ENCODE data around the gene RGL1. TPM values are rescaled to one million over a fixed set of nuclear protein-coding genes. Genes with fewer than 3 reads are reported as not detected.

RGL1 gene
- total RNA-seq, 2 experiments from 2014 or later, result 1.3 to 1.4 TPM

- no peak for ATAC-seq
- no peak for DNase-seq
- Mint-ChIP-seq H3K27me3 (ENCODE audit: low read depth) (peaks cover 5% of the 10 kb centered on the region), H3K9me3 (ENCODE audit: insufficient read depth) (no peaks in the 10 kb centered on the region), H3K4me1 (ENCODE audit: low read depth) (no peaks in the 10 kb centered on the region), H3K36me3 (ENCODE audit: low read depth) (no peaks in the 10 kb centered on the region), H3K27ac (no peak overlapping the region), H3K4me3 (no peak overlapping the region)
- CTCF ChIA-PET, result interaction anchor here (1.4 kb wide), 1 partner anchor 21 kb away, joined by 3 read pairs; no protein-coding TSS in a partner anchor
- POLR2A ChIA-PET, result no interaction called here
Measured at GRCh38 chr1:183936009-183936408, 131.1 kb downstream of the RGL1 start.

GRCh38 chr1:183936791-183937190 is 131.9 kb downstream of the RGL1 start:
- Mint-ChIP-seq H3K27me3 (ENCODE audit: low read depth) (peaks cover 5% of the 10 kb centered on the region), H3K4me3 (no peak overlapping the region), H3K9me3 (ENCODE audit: insufficient read depth) (no peaks in the 10 kb centered on the region), H3K36me3 (ENCODE audit: low read depth) (no peaks in the 10 kb centered on the region), H3K4me1 (ENCODE audit: low read depth) (no peaks in the 10 kb centered on the region), H3K27ac (no peak overlapping the region)
- ChIA-PET POLR2A (no interaction called here), CTCF (interaction anchor here (1.4 kb wide), 1 partner anchor 20 kb away, joined by 3 read pairs; no protein-coding TSS in a partner anchor)
- no peak for ATAC-seq
- no peak for DNase-seq

- H3K27ac Mint-ChIP-seq, result no peak overlapping the region
- ATAC-seq (no peak), DNase-seq (no peak)
- ChIA-PET POLR2A (no interaction called here), CTCF (no interaction called here)
- no peaks in the 10 kb centered on the region for H3K9me3 Mint-ChIP-seq (ENCODE audit: insufficient read depth)
- H3K4me3 Mint-ChIP-seq, result no peak overlapping the region
- H3K4me1 Mint-ChIP-seq (ENCODE audit: low read depth), result no peaks in the 10 kb centered on the region
- H3K27me3 Mint-ChIP-seq (ENCODE audit: low read depth), result peaks cover 5% of the 10 kb centered on the region
- H3K36me3 Mint-ChIP-seq (ENCODE audit: low read depth), result no peaks in the 10 kb centered on the region
Measured at GRCh38 chr1:183937611-183938010, 132.7 kb downstream of the RGL1 start.

- no peak overlapping the region for H3K4me3 Mint-ChIP-seq
- POLR2A ChIA-PET, result interaction anchor here (1.1 kb wide), 1 partner anchor 13 kb away, joined by 3 read pairs; no protein-coding TSS in a partner anchor
- no peaks in the 10 kb centered on the region for H3K9me3 Mint-ChIP-seq (ENCODE audit: insufficient read depth)
Measured at GRCh38 chr1:183941001-183941400, 136.1 kb downstream of the RGL1 start.

GRCh38 chr1:183942933-183943693 is 138.2 kb downstream of the RGL1 start:
- no peaks in the 10 kb centered on the region for H3K36me3 Mint-ChIP-seq (ENCODE audit: low read depth)
- DNase-seq, result no peak
- no peak overlapping the region for H3K27ac Mint-ChIP-seq
- peaks cover 5% of the 10 kb centered on the region for H3K27me3 Mint-ChIP-seq (ENCODE audit: low read depth)
- ChIA-PET CTCF (interaction anchor here (1.7 to 1.9 kb wide), 2 partner anchors 12 to 27 kb away, joined by 7 to 8 read pairs; no protein-coding TSS in a partner anchor), POLR2A (no interaction called here)
- no peaks in the 10 kb centered on the region for H3K9me3 Mint-ChIP-seq (ENCODE audit: insufficient read depth)
- ATAC-seq, result no peak
- peaks cover 5% of the 10 kb centered on the region for H3K4me1 Mint-ChIP-seq (ENCODE audit: low read depth)
- H3K4me3 Mint-ChIP-seq, result no peak overlapping the region

More at GRCh38 chr1:183941001-183941400, 136.1 kb downstream of the RGL1 start:
- CTCF ChIA-PET, result no interaction called here
- Mint-ChIP-seq H3K36me3 (ENCODE audit: low read depth) (no peaks in the 10 kb centered on the region), H3K27ac (no peak overlapping the region), H3K27me3 (ENCODE audit: low read depth) (peaks cover 5% of the 10 kb centered on the region), H3K4me1 (ENCODE audit: low read depth) (peaks cover 5% of the 10 kb centered on the region)
- ATAC-seq (no peak), DNase-seq (no peak)

- no peak for ATAC-seq
Measured at GRCh38 chr1:183945428-183946319, 140.8 kb downstream of the RGL1 start.

GRCh38 chr1:183946320-183946613 is 141.3 kb downstream of the RGL1 start:
- H3K9me3 Mint-ChIP-seq (ENCODE audit: insufficient read depth), result peaks cover 4% of the 10 kb centered on the region
- no peak for DNase-seq
- ChIA-PET POLR2A (no interaction called here), CTCF (interaction anchor here (1.4 to 2.4 kb wide), 2 partner anchors 9 to 31 kb away, joined by 6 to 7 read pairs; no protein-coding TSS in a partner anchor)
- no peak overlapping the region for H3K4me3 Mint-ChIP-seq
- H3K4me1 Mint-ChIP-seq (ENCODE audit: low read depth), result peaks cover 5% of the 10 kb centered on the region
- H3K27ac Mint-ChIP-seq, result no peak overlapping the region
- ATAC-seq, result no peak
- H3K36me3 Mint-ChIP-seq (ENCODE audit: low read depth), result peaks cover 2% of the 10 kb centered on the region
- peaks cover 6% of the 10 kb centered on the region for H3K27me3 Mint-ChIP-seq (ENCODE audit: low read depth)

More at GRCh38 chr1:183945428-183946319, 140.8 kb downstream of the RGL1 start:
- Mint-ChIP-seq H3K9me3 (ENCODE audit: insufficient read depth) (peaks cover 4% of the 10 kb centered on the region), H3K27ac (no peak overlapping the region), H3K4me1 (ENCODE audit: low read depth) (peaks cover 5% of the 10 kb centered on the region), H3K36me3 (ENCODE audit: low read depth) (peaks cover 2% of the 10 kb centered on the region), H3K27me3 (ENCODE audit: low read depth) (peaks cover 3% of the 10 kb centered on the region), H3K4me3 (no peak overlapping the region)
- DNase-seq, result no peak
- ChIA-PET POLR2A (no interaction called here), CTCF (interaction anchor here (1.4 to 2.4 kb wide), 3 partner anchors 9 to 30 kb away, joined by 3 to 7 read pairs (median 6); no protein-coding TSS in a partner anchor)

- DNase-seq (no peak), ATAC-seq (no peak)
- Mint-ChIP-seq H3K36me3 (ENCODE audit: low read depth) (peaks cover 2% of the 10 kb centered on the region), H3K9me3 (ENCODE audit: insufficient read depth) (peaks cover 4% of the 10 kb centered on the region), H3K27me3 (ENCODE audit: low read depth) (peaks cover 6% of the 10 kb centered on the region), H3K4me3 (no peak overlapping the region), H3K4me1 (ENCODE audit: low read depth) (peaks cover 3% of the 10 kb centered on the region), H3K27ac (no peak overlapping the region)
- CTCF ChIA-PET, result no interaction called here
- POLR2A ChIA-PET, result no interaction called here
Measured at GRCh38 chr1:183947988-183948387, 143.1 kb downstream of the RGL1 start.

- POLR2A ChIA-PET, result no interaction called here
- Mint-ChIP-seq H3K4me1 (ENCODE audit: low read depth) (peaks cover 7% of the 10 kb centered on the region), H3K9me3 (ENCODE audit: insufficient read depth) (peaks cover 4% of the 10 kb centered on the region), H3K36me3 (ENCODE audit: low read depth) (peaks cover 2% of the 10 kb centered on the region), H3K27me3 (ENCODE audit: low read depth) (peaks cover 8% of the 10 kb centered on the region), H3K27ac (no peak overlapping the region), H3K4me3 (no peak overlapping the region)
- ATAC-seq, result no peak
- CTCF ChIA-PET, result no interaction called here
- no peak for DNase-seq
Measured at GRCh38 chr1:183952101-183952500, 147.2 kb downstream of the RGL1 start.

GRCh38 chr1:183953031-183953430 is 148.1 kb downstream of the RGL1 start:
- H3K36me3 Mint-ChIP-seq (ENCODE audit: low read depth), result peaks cover 2% of the 10 kb centered on the region
- no peak overlapping the region for H3K27ac Mint-ChIP-seq
- POLR2A ChIA-PET, result no interaction called here
- no peak overlapping the region for H3K4me3 Mint-ChIP-seq
- H3K9me3 Mint-ChIP-seq (ENCODE audit: insufficient read depth), result peaks cover 4% of the 10 kb centered on the region
- peaks cover 8% of the 10 kb centered on the region for H3K27me3 Mint-ChIP-seq (ENCODE audit: low read depth)
- CTCF ChIA-PET, result interaction anchor here (1.2 kb wide), 1 partner anchor 37 kb away, joined by 5 read pairs; no protein-coding TSS in a partner anchor
- no peak for DNase-seq
- ATAC-seq, result no peak
- H3K4me1 Mint-ChIP-seq (ENCODE audit: low read depth), result peaks cover 7% of the 10 kb centered on the region

- no peaks in the 10 kb centered on the region for H3K36me3 Mint-ChIP-seq (ENCODE audit: low read depth)
- POLR2A ChIA-PET, result interaction anchor here (1.2 kb wide), 1 partner anchor 14 kb away, joined by 3 read pairs; no protein-coding TSS in a partner anchor
Measured at GRCh38 chr1:183954496-183954895, 149.6 kb downstream of the RGL1 start.

More at GRCh38 chr1:183954496-183954895, 149.6 kb downstream of the RGL1 start:
- no peak overlapping the region for H3K27ac Mint-ChIP-seq
- DNase-seq, result no peak
- peaks cover 4% of the 10 kb centered on the region for H3K27me3 Mint-ChIP-seq (ENCODE audit: low read depth)
- H3K4me3 Mint-ChIP-seq, result no peak overlapping the region
- no peaks in the 10 kb centered on the region for H3K9me3 Mint-ChIP-seq (ENCODE audit: insufficient read depth)
- ATAC-seq, result no peak
- peaks cover 7% of the 10 kb centered on the region for H3K4me1 Mint-ChIP-seq (ENCODE audit: low read depth)
- CTCF ChIA-PET, result interaction anchor here (1.2 to 3.7 kb wide), 4 partner anchors 9 to 299 kb away, joined by 6 to 17 read pairs (median 6); no protein-coding TSS in a partner anchor

Data from activated CD8-positive, alpha-beta T cell treated with anti-CD3 and anti-CD28 coated beads, Interleukin-2, amount 10 ng/mL, durations not matched to agents 7 days and 5 days (primary cell).